Right lobe of liver (tissue), 6 donors: Measurements from ENCODE around the gene CENPX. TPM values are rescaled to one million over a fixed set of nuclear protein-coding genes. Genes with fewer than 3 reads are reported as not detected.

Experiments
- ATAC-seq, 4 donors: fragments of 200-7000 bp; cut with Tn5 transposase; one replicate each; pipeline ENCODE4 v1.9.1; 2020; ENCODE audit warnings: mild to moderate bottlenecking in 4 of 4, moderate library complexity in 4 of 4
- DNase-seq, 3 donors: peaks; one replicate each; pipeline ENCODE4 v3.0.0-alpha.2; 2020
- H3K27ac ChIP-seq, 3 donors: fragments of 200-600 bp; one replicate each; pipeline ENCODE4 v1.8.0; 2022
- H3K27me3 ChIP-seq, 2 donors: fragments of 200-600 bp; one replicate each; pipeline ENCODE4 v1.8.0; 2022
- H3K36me3 ChIP-seq, 4 donors: fragments of 200-600 bp; sonication (generic) in 1 of 4; one replicate each; pipeline versions ENCODE4 v1.5.1 to v1.8.0; 2017 to 2022; ENCODE audit warnings: control low read depth in 1 of 4
- H3K4me1 ChIP-seq, 4 donors: fragments of 200-600 bp; sonication (generic) in 1 of 4; one replicate each; pipeline versions ENCODE4 v1.5.1 to v1.8.0; 2017 to 2022; ENCODE audit warnings: control low read depth in 1 of 4
- H3K4me3 ChIP-seq, 3 donors: fragments of 200-600 bp; one replicate each; pipeline ENCODE4 v1.8.0; 2022
- H3K9me3 ChIP-seq, 4 donors: fragments of 200-600 bp; sonication (generic) in 1 of 4; one replicate each; pipeline versions ENCODE4 v1.5.1 to v1.8.0; 2017 to 2022; ENCODE audit warnings: control low read depth in 1 of 4
- CTCF ChIP-seq, 4 donors: fragments of 200-600 bp in 3 of 4; fragments of 450-650 bp in 1 of 4; IDR thresholded peaks; one replicate each; pipeline versions ENCODE4 v1.5.1 to v1.8.0; 2016 to 2022; ENCODE audit warnings: antibody characterized with exemption in 4 of 4, mild to moderate bottlenecking in 2 of 4
- POLR2A ChIP-seq: fragments of 450-650 bp; IDR thresholded peaks from one replicate; pipeline ENCODE4 v1.6.1; 2017; ENCODE audit warnings: antibody characterized with exemption, mild to moderate bottlenecking
- WGBS: methylation state at CpG from one replicate; pipeline ENCODE4 v1.1.6; 2018; ENCODE audit warnings: low coverage, low lambda C conversion rate; ENCODE audit not compliant: insufficient coverage; ENCODE audit errors: missing lambda C conversion rate; 5-methylcytosine and 5-hydroxymethylcytosine counted together
- intact Hi-C, 2 donors: fragments of 100-400 bp; cut with DNase I; formaldehyde crosslinking; loops; one replicate each; pipeline versions ENCODE4 v1.11.2 to v1.14.1; 2022
- total RNA-seq, 6 experiments: library from RNA; depleted of rRNA in 2 of 6; stranded (reverse); fragments of >200 nt in 2 of 6; fragmentation: NEBNext Ultra II Directional in 3 of 6; extraction: Animal tissue kit (Norgen Biotek cat#: 25700) in 3 of 6; gene quantifications; one replicate each; pipeline versions ENCODE4 v1.1.0 to v1.2.4, GENCODE V29; 2016 to 2023
- donor health status: DM: no; HTN: yes; CAD: no.
- donor health status: DM: no; HTN: no; CAD: no.
- donor health status: DM: no; HTN: no; CAD: no.
- donor health status: DM: no; HTN: yes; CAD: no.
- donor health status: DM: no; HTN: yes; CAD: no.

The CENPX gene
- total RNA-seq, 6 experiments from 2014 or later: 27.3 to 81.1 (median 47.8) TPM

GRCh38 chr17:81991684-81992305, 30.9 kb downstream of the CENPX start:
- DNase-seq: peak; percentile 87 to 95 (median 94)
- H3K27ac ChIP-seq: peak overlapping the region in 1 of 3 donors; percentile 43
- TF ChIP-seq CTCF (IDR thresholded peaks at IDR 0.05): peak in 2 of 4 donors; percentile 7 to 16
- peak; percentile 35 for TF ChIP-seq POLR2A
- H3K4me3 ChIP-seq: peak overlapping the region in 1 of 3 donors; percentile 19
- H3K27me3 ChIP-seq: no peaks in the 10 kb centered on the region
- WGBS: no CpG with 5 or more reads among the region's 31 CpGs
- peaks cover 0 to under 1% (median 0%) of the 10 kb centered on the region in 4 donors for H3K36me3 ChIP-seq
- H3K9me3 ChIP-seq: no peaks in the 10 kb centered on the region
- intact Hi-C loops: no loop called here
- ATAC-seq: peak; percentile 90 to 94 (median 91)
- peaks cover 0 to 21% (median 10%) of the 10 kb centered on the region in 4 donors for H3K4me1 ChIP-seq

GRCh38 chr17:81990836-81991683, 31.6 kb downstream of the CENPX start:
- H3K4me3 ChIP-seq: no peak overlapping the region
- peaks cover 0 to 8% (median 4%) of the 10 kb centered on the region in 4 donors for H3K36me3 ChIP-seq
- peak overlapping the region in 1 of 3 donors; percentile 43 for H3K27ac ChIP-seq
- no peaks in the 10 kb centered on the region for H3K27me3 ChIP-seq
- intact Hi-C loops: no loop called here
- 56% methylated on average over 9 of the region's 25 CpGs for WGBS
- H3K9me3 ChIP-seq: no peaks in the 10 kb centered on the region
- DNase-seq (peak in 2 of 3 donors; percentile 48 to 52), ATAC-seq (no peak)
- TF ChIP-seq CTCF (IDR thresholded peaks at IDR 0.05) (no peak), POLR2A (no peak)
- H3K4me1 ChIP-seq: peaks cover 0 to 21% (median 10%) of the 10 kb centered on the region in 4 donors

DNA sequence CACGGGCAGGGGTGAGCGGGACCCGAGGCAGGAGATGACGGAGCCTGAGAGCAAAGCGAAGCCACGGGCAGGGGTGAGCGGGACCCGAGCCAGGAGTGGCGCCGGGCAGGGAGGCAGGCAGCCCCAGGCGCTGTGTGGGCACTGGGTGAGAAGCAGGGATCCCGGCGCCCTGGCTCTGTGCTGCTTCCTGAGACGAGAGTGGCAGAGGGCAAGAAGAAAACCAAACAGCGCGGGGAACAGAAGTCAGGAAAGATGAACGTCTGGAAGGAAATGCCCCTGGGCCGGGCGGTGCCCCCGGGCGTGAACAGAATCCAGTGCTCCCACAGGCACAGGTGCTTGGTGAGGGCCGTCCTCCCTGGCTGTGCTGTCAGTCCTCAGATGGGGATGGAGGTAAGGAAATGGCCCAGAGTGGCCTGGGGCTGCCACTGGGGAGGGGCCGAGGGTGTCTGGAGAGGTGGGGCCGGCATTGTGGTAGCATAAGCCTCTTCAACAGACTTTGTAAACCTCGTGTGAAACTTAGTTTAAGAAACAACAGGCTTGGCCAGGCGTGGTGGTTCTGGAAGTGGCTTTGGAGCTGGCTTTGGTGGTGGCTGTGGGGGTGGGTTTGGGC, 35.4 kb downstream of the CENPX start:
- H3K36me3 ChIP-seq: peaks cover 0 to 30% (median 11%) of the 10 kb centered on the region in 4 donors
- no peak overlapping the region for H3K4me3 ChIP-seq
- H3K27ac ChIP-seq: no peak overlapping the region
- ATAC-seq (no peak), DNase-seq (no peak)
- 91% methylated on average over 16 of the region's 26 CpGs for WGBS
- H3K27me3 ChIP-seq: no peaks in the 10 kb centered on the region
- H3K9me3 ChIP-seq: no peaks in the 10 kb centered on the region
- TF ChIP-seq CTCF (IDR thresholded peaks at IDR 0.05): no peak
- no peak for TF ChIP-seq POLR2A
- intact Hi-C loops: no loop called here
- H3K4me1 ChIP-seq: peaks cover 0 to 21% (median 6%) of the 10 kb centered on the region in 4 donors

GRCh38 chr17:81986606-81987005, 36.1 kb downstream of the CENPX start:
- DNase-seq: no peak
- Histone ChIP-seq H3K4me3 (no peak overlapping the region), H3K4me1 (peaks cover 0 to 15% (median 3%) of the 10 kb centered on the region in 4 donors), H3K9me3 (no peaks in the 10 kb centered on the region), H3K27me3 (no peaks in the 10 kb centered on the region), H3K36me3 (peaks cover 0 to 30% (median 11%) of the 10 kb centered on the region in 4 donors), H3K27ac (no peak overlapping the region)
- intact Hi-C loops: no loop called here
- TF ChIP-seq POLR2A: no peak
- no peak for TF ChIP-seq CTCF (IDR thresholded peaks at IDR 0.05)
- ATAC-seq: no peak
- 96% methylated on average over 18 of the region's 26 CpGs for WGBS
